ENCODE measurements around the gene TAS2R8.
A peak's percentile ranks its signal among the peaks of the same experiment; 100 is the strongest.
"Not testable (repeated sequence)": the region's sequence is repeated elsewhere in the genome, so short reads cannot be mapped to it uniquely, and the experiment has no call there.

The TAS2R8 gene, protein sequence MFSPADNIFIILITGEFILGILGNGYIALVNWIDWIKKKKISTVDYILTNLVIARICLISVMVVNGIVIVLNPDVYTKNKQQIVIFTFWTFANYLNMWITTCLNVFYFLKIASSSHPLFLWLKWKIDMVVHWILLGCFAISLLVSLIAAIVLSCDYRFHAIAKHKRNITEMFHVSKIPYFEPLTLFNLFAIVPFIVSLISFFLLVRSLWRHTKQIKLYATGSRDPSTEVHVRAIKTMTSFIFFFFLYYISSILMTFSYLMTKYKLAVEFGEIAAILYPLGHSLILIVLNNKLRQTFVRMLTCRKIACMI

DNA sequence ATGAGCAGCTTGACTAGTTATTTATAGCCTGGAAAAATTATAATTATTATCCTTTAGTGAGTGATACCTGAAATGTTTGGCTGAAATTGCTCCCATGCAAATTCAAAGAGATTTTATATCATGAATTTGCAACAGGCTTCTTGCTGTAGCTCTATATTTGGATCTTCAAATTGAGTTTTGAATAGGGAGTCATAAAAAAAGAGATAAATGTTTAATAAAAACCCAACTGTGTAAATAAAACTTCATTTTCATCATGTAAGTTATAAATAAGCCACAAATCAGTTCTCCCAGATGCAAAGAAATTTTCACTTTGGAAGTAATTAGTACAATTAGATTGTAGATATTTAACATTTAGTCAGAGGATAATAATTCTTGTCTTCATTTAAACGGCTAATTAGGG is at the start of gene TAS2R8:
Gene TAS2R8 (minus strand): TSS at position 101 of the 400 bp plus-strand sequence. CDS start 306 bp downstream, outside the sequence.
- DNase-seq (ENCODE audit: low spot score), result no peak

DNA sequence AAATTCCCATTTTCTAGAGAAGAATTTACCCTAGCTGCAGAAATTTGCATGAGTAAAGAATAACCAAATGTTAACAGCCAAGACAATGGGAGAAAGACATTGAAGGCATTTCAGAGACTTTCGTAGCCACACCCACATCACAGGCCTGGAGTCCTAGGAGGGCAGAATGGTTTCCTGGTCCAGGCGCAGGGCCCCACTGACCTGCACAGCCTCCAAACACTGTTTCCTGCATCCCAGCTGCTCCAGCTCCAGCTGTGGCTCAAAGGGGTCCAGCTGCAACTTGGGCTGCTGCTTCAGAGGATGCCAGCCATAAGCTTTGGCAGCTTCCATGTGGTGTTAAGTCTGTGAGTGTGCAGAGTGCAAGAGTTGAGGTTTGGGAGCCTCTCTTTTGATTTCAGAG is 48.7 kb upstream of the TAS2R8 start:
- DNase-seq (ENCODE audit: low spot score), result no peak

DNA sequence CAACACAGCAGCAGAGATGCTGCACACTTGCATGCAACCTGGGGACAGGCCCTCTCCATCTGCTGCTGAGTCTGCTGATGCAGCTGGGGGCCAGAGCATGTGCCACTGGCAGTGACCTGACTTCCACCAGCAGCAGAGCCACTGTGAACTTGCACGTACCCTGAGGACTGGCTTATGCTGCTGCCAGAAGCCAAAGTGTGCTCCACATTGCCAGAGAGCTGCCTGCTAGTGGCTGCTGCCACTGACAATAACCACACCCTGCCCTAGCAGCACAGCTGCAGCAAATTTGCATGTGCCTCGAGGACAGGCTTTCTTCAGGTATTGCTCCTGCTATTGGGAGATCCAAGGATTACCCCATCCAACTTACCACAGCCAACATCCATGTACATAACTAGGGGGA is 46.7 kb upstream of the TAS2R8 start:
- no peak for DNase-seq (ENCODE audit: low spot score)

DNA sequence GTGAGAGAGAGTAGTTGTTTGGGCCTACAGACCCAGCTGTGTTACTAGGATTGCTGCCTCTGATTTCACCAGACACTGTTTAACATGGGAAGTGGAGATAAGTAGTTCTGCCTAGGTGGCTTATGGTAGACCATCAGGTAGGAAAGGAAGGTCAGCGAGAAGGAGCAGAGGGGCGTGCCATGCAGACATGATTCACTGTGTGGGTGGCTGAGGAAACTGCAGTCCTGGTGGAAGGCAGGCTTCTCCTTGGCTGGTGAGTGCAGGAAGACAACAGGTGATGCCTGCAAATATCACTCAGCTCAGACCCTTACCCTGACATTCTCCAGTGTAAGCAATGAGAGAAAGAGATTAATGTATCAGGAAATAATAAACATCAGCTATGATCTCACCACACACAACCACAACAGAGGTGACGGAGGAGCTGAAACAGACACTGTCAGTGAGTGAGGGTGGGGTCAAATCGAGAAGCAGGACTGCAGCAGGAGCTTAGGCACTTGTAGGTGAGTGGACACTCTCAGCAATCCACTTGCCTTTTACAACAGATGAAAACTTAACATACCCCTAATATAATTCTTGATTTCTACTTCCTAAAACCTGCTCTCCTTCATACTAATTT is 44.3 kb upstream of the TAS2R8 start:
- no peak for DNase-seq (ENCODE audit: low spot score)

DNA sequence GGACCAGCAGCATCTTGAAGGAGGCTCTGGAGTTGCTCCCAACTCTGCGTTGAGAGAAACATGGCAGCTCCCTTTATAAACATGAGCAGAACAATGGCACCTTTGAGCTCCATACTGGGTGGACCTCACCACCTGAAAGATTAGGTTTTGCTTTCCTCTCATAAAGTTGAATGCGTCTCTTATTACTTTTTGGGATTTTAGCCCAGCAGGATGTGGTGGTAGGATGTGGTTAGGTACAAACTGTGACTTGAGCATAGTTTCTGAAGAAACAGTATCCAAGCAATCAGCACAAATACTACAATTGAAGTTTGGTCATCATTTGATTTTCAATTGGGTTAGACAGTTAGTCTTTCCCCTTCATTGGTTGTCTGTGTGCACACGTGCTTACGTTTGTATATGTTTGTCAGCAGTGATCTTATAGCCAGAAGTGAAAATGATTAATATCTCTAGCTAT is 42.4 kb upstream of the TAS2R8 start, which contains the start of gene PRR4:
Gene PRR4 (minus strand): TSS at position 51 of the 454 bp plus-strand sequence. CDS start 38 bp downstream, at position 13.
- no peak for DNase-seq (ENCODE audit: low spot score)

DNA sequence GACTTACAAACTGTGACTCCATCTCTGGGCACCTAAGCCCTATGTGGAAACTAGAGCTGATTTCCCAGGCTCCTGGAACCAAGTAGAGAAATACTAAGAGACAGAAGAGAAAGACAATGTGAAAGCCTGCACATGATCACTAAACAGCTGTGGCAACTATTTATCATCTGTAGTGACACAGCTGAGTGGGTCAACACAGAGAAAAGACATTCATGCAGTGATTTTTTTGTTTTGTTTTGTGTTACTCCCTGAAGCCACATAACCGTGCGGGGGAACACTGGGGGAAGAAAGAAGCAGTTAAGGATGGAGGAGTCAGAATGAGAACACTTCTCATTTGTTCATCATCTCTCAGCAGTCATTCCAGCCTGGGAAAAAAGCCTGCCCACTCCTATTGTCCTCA is 40.7 kb upstream of the TAS2R8 start:
- DNase-seq (ENCODE audit: low spot score), result no peak

DNA sequence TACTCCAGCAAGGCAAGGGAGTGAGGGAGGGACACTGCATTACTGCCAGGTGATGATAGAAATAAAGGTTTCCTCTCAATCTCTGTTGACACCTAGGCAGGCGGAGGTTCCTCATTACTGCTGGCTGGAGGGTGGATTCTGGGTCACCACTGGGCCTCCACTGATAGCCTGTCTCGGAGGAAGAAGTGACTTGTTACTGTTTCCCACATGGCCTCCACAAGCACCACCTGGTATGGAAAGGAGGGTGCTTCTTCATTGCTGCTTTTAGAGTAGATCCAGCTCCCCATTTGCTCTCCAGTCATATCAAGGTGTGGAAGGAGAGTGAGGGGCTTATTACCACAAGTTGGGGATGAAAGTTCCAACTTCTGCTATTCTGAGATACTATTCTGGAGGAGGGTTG is 35.8 kb upstream of the TAS2R8 start:
- DNase-seq (ENCODE audit: low spot score), result no peak

DNA sequence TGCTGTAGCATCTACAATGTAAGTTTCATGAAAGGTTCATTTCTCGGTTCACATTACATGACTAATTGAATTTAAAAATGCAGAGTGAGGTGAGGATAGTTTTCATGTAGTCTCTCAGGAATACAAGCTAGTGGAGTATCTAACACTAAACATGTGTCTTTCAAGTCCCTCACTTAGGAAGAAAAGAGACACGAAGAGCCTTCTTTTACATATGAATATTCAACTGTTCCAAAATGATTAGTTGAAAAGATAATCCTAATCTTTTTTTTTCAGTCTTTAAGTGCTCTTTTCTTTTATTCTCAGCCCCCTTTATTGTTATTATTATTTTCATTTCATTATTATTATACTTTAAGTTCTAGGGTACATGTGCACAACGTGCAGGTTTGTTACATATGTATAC is 31.4 kb upstream of the TAS2R8 start:
- DNase-seq (ENCODE audit: low spot score), result no peak

DNA sequence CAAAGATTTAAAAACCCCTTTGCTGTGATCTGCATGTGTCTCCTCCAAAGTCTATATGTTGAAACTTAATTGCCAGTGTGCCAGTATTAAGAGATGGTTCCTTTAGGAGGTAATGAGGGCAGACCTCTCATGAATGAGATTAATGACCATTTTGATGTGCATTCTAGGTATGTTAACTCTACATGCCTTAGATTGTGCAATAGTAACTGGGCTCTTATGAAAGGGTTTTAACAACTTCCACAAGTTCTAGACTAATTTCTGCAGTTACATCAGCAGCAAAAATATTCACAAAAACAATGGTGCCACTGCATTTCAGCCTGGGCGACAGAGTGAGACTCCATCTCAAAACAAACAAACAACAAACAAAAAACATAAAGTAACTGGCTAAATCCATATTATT is 22.9 kb upstream of the TAS2R8 start:
- no peak for DNase-seq (ENCODE audit: low spot score)

DNA sequence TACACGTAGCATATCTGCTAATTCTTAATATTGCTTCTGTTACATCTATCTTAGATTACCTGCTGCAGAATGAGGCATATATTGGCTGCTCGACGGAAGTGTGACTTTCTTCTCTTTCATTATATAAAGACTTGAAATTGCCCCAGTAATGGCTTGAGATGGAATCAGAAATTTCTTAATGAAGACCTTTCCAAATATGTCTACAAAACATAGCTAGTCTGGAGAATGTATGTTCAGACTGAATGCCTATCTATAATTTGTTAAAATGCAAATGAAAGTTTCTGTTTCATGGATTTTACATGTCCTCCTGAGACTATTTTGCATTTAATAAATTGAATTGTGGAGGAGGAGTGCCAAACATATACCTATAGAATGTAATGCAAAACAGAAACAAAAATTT is 19.2 kb upstream of the TAS2R8 start, which contains the start of gene TAS2R10:
Gene TAS2R10 (minus strand): TSS at position 101 of the 400 bp plus-strand sequence. CDS start 89 bp downstream, at position 12.
- DNase-seq (ENCODE audit: low spot score), result no peak

DNA sequence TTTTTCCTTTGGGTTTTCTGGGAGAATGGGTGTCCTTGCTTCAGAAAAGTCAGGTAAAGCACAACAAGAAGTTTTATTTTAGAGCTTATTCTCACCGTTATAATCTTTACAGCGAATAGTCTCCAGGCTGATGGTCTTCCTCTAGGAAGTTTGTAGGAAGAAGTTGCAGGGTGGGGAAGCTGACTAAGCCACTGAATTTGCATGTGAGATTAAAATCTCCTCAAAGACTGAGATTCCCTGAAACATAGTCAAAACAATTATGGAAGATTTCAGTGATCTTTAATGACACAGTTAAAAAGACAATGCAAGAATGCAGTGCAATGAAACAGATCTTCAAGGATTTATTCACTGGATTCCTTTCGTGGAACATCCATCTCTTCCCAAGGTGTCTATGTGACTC is 17.9 kb upstream of the TAS2R8 start:
- no peak for DNase-seq (ENCODE audit: low spot score)

DNA sequence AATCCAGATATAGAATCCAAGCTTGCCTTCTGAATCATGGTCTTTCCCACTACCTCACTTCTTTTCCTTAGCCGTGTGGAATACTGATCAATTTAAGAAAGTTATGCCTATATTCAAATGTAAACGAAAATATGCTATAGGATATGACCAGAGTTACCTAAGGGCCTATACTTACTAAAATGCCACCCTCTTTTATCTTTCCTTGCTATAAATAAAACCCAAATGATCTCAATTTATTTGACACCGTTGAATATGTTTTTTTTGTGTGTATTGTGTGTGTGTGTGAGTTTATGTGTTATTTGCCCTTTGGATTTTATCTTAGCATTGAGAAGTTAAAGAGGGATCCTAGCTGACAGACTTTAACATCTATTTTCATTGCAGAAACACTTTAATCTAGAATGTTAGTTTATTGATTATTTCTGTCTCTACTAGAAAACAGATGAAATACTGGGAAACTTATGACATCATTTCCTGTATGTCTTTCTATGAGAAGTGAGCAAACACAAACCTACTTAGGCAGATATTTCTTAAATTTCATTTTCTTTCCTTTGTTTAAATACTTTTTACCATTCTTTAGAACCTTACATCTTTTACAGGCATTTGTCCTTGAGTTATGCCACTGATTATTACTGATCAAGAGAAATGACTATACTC is 4.9 kb upstream of the TAS2R8 start:
- no peak for DNase-seq (ENCODE audit: low spot score)

DNA sequence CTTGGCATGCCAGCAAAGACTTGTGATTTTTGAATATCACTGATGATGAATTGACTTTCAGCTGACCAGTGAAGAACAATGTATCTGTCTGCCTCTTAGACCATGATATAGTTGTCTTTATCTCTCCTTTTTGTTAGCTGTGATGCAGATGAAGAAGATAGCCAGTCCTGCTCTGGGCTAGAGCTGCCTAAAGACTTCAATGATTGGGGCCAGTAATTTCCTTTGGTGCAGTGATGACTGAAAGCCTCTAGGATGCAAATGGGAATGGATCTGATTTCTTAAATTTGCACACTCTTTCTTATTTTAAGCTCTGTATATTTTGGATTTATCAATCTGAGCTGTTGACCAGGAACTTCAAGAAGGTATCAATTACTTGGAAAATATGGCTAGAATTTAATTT is 3.0 kb upstream of the TAS2R8 start, which contains the start of gene TAS2R9:
Gene TAS2R9 (minus strand): TSS at position 101 of the 400 bp plus-strand sequence. CDS start 93 bp downstream, at position 8.
- no peak for DNase-seq (ENCODE audit: low spot score)

DNA sequence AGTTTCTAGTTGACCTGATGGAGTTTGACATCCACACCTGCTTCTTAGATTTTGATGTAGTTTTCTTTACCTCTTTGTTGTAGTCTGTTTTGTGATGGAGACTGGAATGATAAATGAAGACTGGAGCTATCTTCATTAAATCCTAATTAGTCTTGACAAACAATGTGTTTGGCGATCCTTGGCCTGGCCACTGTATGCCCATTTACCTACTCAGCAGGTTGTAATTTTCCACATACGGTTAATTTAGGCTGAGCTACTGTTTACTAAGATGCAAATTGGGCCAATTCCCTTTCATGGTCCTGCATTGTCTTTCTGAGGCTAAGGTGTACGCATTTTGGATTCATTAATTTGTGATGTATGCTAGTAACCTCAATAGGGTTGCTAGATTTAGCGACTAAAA is 4.5 kb downstream of the TAS2R8 start, which contains the start of gene TAS2R7:
Gene TAS2R7 (minus strand): TSS at position 41 of the 400 bp plus-strand sequence. CDS start 57 bp downstream, outside the sequence.
- DNase-seq (ENCODE audit: low spot score), result no peak

DNA sequence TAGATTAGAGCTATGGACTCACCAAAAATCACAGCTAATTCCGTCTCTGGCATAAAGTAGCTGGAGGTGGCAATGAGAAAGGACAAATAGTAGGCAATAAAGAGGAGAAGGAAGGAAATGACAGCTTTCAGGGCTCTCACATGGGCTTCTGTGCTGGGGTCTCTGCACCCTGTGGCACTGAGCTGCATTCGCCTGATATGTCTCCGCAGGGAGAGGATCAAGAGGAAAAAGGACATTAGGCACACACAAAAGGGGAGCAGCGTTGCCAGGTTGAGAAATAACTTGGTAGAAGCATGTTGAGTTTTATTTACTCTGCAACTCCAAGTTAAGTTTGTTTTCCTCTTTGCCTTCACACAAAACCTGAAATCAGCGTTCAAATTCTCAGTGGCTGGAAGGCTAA is 5.3 kb downstream of the TAS2R8 start:
- DNase-seq (ENCODE audit: low spot score), result no peak

DNA sequence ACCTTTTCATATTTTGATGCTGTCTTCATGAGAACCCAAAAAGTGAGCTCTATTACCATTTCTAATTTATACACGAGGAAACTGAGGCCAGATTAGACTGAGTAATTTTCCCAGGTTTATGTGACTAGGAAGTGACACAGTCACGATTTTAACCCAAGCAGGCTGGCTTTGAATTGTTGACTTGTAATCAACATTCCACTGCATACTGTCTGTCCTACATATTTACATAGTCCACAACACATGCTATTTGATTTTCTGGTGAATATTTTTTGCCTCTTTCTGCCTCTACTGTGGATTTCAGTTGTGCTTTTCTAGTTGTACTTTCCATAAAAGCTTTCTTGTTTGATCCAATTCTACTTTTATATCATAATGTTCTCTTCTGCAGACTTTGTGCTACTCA is 12.9 kb downstream of the TAS2R8 start:
- DNase-seq (ENCODE audit: low spot score), result no peak

DNA sequence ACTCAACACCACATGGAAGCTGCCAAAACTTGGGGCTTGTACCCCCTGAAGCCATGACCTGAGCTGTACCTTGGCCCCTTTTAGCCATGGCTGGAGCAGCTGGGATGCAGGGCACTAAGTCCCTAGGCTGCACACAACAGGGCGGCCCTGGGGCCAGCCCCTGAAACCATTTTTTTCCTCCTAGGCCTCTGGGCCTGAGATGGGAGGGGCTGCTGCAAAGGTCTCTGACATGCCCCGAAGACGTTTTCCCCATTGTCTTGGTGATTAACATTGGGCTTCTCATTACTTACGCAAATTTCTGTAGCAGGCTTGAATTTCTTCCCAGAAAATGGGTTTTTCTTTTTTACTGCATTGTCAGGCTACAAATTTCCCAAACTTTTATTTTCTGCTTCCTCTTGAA is 15.3 kb downstream of the TAS2R8 start:
- DNase-seq (ENCODE audit: low spot score), result not testable (repeated sequence)

DNA sequence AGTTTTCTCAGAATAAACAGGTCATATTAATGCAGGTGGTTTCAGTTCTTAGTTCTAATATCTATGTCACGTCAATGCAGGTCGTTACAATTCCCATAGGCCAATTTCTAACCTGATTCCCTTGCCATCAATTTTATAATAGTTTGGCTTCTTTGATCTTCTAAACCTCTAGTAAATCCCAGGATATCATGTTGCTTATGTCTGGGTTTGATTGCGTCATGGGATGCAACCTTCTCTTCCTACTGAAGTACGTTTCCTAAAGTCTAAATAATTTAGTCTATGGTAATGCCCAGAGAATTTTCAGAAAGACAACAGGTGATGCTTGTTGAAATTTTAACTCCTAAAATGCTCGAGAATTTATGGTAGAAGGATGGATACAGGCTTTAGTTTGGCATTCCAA is 23.8 kb downstream of the TAS2R8 start:
- no peak for DNase-seq (ENCODE audit: low spot score)

DNA sequence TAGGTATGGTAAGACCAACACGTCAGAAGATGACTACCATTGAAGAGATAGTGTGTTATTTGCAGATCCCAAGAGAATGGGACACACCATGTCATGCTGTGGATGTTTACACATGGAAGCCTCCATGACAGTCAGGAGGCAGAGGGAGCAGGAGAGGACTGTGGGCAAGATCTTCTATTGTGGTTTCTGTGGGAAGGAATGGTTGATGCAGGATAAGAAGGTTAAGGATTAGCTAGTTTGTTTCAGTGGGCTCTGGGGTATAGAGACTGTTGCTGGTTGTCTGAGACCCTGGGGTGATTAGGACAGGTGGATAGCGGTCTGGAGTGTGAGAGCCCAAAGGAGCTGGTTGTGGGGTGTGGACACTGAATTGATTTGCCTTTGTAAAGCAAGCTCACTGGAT is 28.0 kb downstream of the TAS2R8 start:
- DNase-seq (ENCODE audit: low spot score), result no peak

DNA sequence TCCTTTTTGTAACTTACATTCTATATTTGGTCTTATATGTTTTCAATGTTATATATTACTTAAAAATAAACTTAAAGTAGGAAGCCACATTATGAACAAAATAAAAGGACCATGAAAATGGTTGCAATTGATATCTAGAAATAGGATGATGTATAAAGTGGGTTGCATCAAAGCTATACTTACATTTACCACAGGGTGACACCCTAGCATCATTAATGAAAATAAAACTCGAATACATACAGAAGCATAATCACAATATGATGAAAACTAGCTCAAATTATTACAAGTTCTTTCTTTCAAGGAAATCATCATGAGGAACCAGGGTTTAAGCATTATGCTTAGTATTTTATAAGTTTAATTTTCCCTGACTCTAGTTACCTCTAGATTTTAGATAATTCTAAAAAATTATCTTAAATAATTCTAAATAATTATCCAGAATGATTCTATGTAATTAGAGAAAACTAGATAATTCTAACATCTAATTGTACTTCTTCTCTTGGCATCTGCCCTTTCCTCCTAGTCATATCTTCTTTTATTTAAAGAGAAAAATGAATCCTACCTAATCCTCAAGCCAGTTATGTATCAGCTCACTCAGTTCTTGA is 35.9 kb downstream of the TAS2R8 start:
- DNase-seq (ENCODE audit: low spot score), result peak; percentile 48

DNA sequence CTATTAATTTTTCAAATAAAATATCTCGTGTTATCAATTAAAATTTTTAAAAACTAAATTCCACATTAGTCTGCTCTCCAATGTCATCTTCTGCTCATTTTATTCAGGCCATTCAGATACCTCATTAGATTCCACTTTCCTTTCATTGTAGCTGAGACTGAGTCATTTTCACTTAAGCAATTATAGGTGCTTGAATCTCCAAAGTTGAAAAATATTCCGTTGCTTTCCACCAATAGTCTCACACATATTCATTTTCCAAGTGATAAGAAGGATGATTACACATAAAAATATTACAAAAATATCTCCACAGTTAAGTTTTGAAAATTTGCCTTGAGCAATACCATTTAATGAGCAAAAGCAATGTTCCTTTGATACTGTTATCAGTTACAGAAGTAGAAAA is 47.4 kb downstream of the TAS2R8 start:
- no peak for DNase-seq (ENCODE audit: low spot score)

DNA sequence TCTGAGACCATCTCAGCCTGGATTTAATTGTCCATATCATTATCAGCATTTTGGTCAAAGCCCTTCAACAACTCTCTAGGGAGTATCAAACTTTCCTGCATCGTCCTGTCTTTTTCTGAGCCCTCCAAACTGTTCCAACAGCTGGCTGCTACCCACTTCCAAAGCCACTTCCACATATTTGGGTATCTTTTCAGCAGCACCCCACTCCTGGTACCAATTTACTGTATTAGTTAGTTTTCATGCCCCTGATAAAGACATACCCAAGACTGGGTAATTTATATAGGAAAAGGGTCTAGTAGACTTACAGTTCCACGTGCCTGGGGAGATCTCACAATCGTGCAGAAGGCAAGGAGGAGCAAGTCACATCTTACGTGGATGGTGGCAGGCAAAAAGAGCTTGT is 50.9 kb downstream of the TAS2R8 start:
- DNase-seq (ENCODE audit: low spot score), result no peak
